Skeletal muscle satellite cell (primary cell): Measurements from ENCODE around the gene NPR1.
A peak's percentile ranks its signal among the peaks of the same experiment; 100 is the strongest.

ENCODE experiments used
- H3K27me3 ChIP-seq: 2 replicates; pipeline ENCODE4 v1.7.0; 2013; ENCODE audit warnings: low read length; ENCODE audit not compliant: control insufficient read depth, insufficient read depth
- H3K36me3 ChIP-seq: 2 replicates; pipeline ENCODE4 v1.7.0; 2013; ENCODE audit warnings: mild to moderate bottlenecking, control low read depth, low read length; ENCODE audit not compliant: insufficient read depth
- H3K4me1 ChIP-seq: 2 replicates; pipeline ENCODE4 v1.7.0; 2013; ENCODE audit warnings: low read length; ENCODE audit not compliant: control insufficient read depth, insufficient read depth
- H3K4me2 ChIP-seq: 2 replicates; pipeline ENCODE4 v1.7.0; 2013; ENCODE audit warnings: mild to moderate bottlenecking, low read length
- H3K4me3 ChIP-seq: 2 replicates; pipeline ENCODE4 v1.7.0; 2013; ENCODE audit warnings: low read length
- H3K9ac ChIP-seq: 2 replicates; pipeline ENCODE4 v1.7.0; 2013; ENCODE audit warnings: mild to moderate bottlenecking, low read depth, low read length, moderate library complexity
- H3K9me3 ChIP-seq: replicated peaks from 2 replicates; pipeline ENCODE4 v1.7.0; 2013; ENCODE audit warnings: mild to moderate bottlenecking, control low read depth, low read length

NPR1 gene

GRCh38 chr1:153684892-153685291, 6.4 kb downstream of the NPR1 start:
- Histone ChIP-seq H3K4me1 (no peaks in the 10 kb centered on the region), H3K9ac (no peak overlapping the region), H3K36me3 (no peaks in the 10 kb centered on the region), H3K4me2 (no peak overlapping the region), H3K27me3 (peaks cover 58% of the 10 kb centered on the region), H3K4me3 (no peak overlapping the region), H3K9me3 (no peaks in the 10 kb centered on the region)

GRCh38 chr1:153685544-153686340, 7.3 kb downstream of the NPR1 start:
- Histone ChIP-seq H3K4me3 (no peak overlapping the region), H3K9ac (no peak overlapping the region), H3K4me2 (no peak overlapping the region), H3K27me3 (peaks cover 56% of the 10 kb centered on the region), H3K4me1 (no peaks in the 10 kb centered on the region), H3K36me3 (no peaks in the 10 kb centered on the region), H3K9me3 (no peaks in the 10 kb centered on the region)

DNA sequence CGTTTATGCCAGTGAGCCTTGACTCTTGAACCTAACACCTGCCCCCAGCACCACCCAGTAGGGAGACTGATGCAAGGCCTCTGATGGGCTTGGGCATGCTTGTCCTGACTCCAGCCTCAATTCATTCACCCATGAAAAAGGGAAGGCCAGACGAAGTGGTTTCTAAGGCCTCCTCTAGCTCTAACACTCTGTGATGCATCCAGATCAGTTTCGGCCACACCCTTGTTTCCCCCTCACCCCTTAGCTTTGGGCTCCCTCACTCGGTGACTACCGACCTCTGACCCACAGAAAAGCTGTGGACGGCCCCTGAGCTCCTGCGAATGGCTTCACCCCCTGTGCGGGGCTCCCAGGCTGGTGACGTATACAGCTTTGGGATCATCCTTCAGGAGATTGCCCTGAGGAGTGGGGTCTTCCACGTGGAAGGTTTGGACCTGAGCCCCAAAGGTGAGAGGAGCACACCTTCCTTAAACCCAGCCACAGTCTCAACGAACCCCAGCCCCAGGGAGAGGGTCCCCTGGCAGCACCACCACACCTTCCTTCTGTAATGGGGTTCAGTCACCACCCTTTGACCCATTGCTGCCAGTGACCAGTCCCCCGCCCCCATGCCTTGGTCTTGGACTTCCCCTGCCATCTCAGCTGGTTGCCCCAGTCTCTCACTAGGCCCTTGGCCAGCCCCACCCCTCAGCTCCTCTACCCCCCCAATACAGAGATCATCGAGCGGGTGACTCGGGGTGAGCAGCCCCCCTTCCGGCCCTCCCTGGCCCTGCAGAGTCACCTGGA, 9.0 kb downstream of the NPR1 start:
- H3K4me3 ChIP-seq = no peak overlapping the region
- no peaks in the 10 kb centered on the region for H3K4me1 ChIP-seq
- H3K9ac ChIP-seq = no peak overlapping the region
- H3K9me3 ChIP-seq = no peaks in the 10 kb centered on the region
- H3K36me3 ChIP-seq = no peaks in the 10 kb centered on the region
- H3K4me2 ChIP-seq = no peak overlapping the region
- peaks cover 53% of the 10 kb centered on the region for H3K27me3 ChIP-seq

DNA sequence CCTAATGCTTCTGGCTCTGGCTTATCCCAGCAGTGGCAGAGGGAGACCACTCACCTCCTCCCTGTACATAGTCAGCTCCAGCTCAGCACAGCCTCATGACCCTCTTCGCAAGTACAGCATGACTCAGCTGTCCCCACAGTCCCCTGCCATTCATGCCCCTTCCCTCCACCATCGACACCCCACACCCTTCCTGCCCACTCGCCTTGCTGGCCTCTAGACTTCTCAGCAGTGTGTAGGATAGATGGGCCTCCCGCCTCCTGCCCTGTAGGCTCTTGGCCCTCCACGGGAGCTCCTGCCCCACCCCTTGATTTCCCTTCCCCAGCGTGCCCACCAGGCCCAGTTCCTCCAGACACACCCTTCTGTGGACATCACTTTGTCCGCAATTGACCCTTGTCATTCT, 9.8 kb downstream of the NPR1 start:
- Histone ChIP-seq H3K4me3 (no peak overlapping the region), H3K4me1 (no peaks in the 10 kb centered on the region), H3K9ac (no peak overlapping the region), H3K4me2 (no peak overlapping the region), H3K36me3 (no peaks in the 10 kb centered on the region), H3K9me3 (no peaks in the 10 kb centered on the region), H3K27me3 (peaks cover 53% of the 10 kb centered on the region)

DNA sequence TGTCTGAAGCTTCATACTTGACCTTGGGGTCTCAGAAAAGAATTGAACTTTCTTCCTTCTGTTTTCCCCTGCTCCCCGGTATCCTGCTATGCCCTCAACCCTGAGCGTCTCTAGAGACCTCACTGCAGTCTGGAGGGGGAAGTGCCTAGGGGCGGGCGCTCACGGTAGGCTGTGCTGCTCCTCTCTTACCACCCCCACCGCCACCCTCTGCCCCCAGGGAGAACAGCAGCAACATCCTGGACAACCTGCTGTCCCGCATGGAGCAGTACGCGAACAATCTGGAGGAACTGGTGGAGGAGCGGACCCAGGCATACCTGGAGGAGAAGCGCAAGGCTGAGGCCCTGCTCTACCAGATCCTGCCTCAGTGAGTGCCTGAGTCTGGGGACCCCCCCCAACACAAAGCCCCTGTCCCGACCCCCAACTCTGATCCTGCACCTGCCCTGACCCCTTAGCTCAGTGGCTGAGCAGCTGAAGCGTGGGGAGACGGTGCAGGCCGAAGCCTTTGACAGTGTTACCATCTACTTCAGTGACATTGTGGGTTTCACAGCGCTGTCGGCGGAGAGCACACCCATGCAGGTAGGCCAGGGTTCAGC, 10.3 kb downstream of the NPR1 start:
- H3K4me3 ChIP-seq = no peak overlapping the region
- no peaks in the 10 kb centered on the region for H3K36me3 ChIP-seq
- no peaks in the 10 kb centered on the region for H3K4me1 ChIP-seq
- H3K27me3 ChIP-seq = peaks cover 57% of the 10 kb centered on the region
- H3K4me2 ChIP-seq = no peak overlapping the region
- no peaks in the 10 kb centered on the region for H3K9me3 ChIP-seq
- H3K9ac ChIP-seq = no peak overlapping the region

DNA sequence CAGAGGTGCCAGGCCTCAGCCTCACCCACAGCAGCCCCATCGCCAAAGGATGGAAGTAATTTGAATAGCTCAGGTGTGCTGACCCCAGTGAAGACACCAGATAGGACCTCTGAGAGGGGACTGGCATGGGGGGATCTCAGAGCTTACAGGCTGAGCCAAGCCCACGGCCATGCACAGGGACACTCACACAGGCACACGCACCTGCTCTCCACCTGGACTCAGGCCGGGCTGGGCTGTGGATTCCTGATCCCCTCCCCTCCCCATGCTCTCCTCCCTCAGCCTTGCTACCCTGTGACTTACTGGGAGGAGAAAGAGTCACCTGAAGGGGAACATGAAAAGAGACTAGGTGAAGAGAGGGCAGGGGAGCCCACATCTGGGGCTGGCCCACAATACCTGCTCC, 15.0 kb downstream of the NPR1 start:
- H3K36me3 ChIP-seq = no peaks in the 10 kb centered on the region
- peaks cover 11% of the 10 kb centered on the region for H3K4me1 ChIP-seq
- H3K4me3 ChIP-seq = no peak overlapping the region
- H3K4me2 ChIP-seq = no peak overlapping the region
- peaks cover 34% of the 10 kb centered on the region for H3K27me3 ChIP-seq
- no peaks in the 10 kb centered on the region for H3K9me3 ChIP-seq
- no peak overlapping the region for H3K9ac ChIP-seq

DNA sequence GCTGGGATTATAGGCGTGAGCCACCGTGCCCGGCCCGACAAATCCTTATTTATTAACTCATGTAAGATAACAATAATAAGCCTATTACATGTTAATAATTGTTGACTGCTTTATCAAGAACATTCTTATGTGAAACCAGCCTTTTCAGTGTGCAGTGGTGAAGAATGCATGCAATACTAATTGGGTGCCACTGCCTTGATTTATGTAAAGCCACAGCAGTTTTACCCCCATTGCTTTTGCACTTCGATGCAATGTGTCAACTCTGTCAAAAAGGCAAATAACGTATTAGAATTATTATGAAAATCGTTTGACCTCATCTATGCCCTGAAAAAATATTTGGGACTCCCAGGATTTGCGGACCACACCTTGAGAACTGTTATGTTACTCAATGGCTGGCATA, 18.3 kb downstream of the NPR1 start:
- Histone ChIP-seq H3K4me2 (no peak overlapping the region), H3K27me3 (peaks cover 15% of the 10 kb centered on the region), H3K9ac (no peak overlapping the region), H3K4me3 (no peak overlapping the region), H3K36me3 (no peaks in the 10 kb centered on the region), H3K9me3 (no peaks in the 10 kb centered on the region), H3K4me1 (peaks cover 11% of the 10 kb centered on the region)

DNA sequence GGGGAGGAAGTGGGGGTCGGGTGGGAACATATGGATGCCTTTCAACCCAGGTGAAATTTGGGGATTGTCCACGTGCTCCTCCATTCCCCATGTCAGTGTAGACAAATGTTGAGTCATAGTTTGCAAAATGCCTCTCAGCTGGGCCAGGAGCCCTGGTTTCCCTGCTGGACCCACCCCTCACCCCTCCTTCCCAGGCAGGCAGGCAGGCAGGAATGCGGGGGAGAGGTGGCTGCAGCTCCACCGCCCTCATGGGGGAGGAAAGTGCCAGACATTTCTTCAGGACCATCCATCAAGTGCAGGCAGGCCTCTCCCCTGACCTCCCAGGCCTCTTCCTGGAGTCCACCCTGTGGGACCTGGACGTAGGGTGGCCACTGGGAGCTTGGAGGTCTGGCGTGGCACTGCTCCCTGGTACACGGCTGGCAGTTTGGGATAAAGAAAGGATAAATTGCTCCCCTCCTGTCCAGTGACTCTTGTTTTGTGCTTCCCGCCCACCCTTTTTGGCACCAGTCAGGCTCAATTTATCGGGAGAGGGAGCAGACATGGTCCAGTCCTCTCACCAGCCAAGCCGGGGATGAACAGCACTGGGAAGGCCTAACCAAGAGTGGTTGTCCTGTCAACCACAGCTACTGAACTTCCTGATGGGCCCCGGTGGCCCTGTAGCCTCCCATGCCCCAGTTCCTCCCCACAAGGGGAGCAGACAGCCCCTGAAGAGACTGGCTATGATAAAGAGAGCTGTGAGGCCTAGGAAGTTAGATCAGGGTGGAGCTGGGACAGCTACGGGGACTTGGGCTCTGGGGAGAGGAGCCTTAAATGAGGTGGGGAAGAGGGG, 18.9 kb downstream of the NPR1 start:
- Histone ChIP-seq H3K4me3 (no peak overlapping the region), H3K27me3 (peaks cover 9% of the 10 kb centered on the region), H3K4me1 (peaks cover 11% of the 10 kb centered on the region), H3K4me2 (no peak overlapping the region), H3K9ac (no peak overlapping the region), H3K9me3 (no peaks in the 10 kb centered on the region), H3K36me3 (no peaks in the 10 kb centered on the region)

GRCh38 chr1:153698020-153698922, 19.8 kb downstream of the NPR1 start:
- peaks cover 4% of the 10 kb centered on the region for H3K27me3 ChIP-seq
- H3K9me3 ChIP-seq = no peaks in the 10 kb centered on the region
- no peaks in the 10 kb centered on the region for H3K36me3 ChIP-seq
- H3K4me1 ChIP-seq = peaks cover 11% of the 10 kb centered on the region
- H3K4me2 ChIP-seq = peak overlapping the region; percentile 15
- H3K9ac ChIP-seq = no peak overlapping the region
- no peak overlapping the region for H3K4me3 ChIP-seq

- Histone ChIP-seq H3K27me3 (no peaks in the 10 kb centered on the region), H3K4me3 (no peak overlapping the region), H3K4me2 (no peak overlapping the region), H3K9me3 (no peaks in the 10 kb centered on the region), H3K9ac (no peak overlapping the region), H3K36me3 (no peaks in the 10 kb centered on the region), H3K4me1 (peaks cover 11% of the 10 kb centered on the region)
Measured at GRCh38 chr1:153698923-153699714, 20.6 kb downstream of the NPR1 start.
